GM11168 (cell line): Measurements from ENCODE around the gene TWNK.
"Not testable (repeated sequence)": the region's sequence is repeated elsewhere in the genome, so short reads cannot be mapped to it uniquely, and the experiment has no call there.

Experiments
- in situ Hi-C: fragments of 300-500 bp; cut with MboI; formaldehyde crosslinking; loops from one replicate; pipeline ENCODE4 v1.12.0; 2022; ENCODE audit warnings: low sequenced_read_pairs; ENCODE audit not compliant: unreplicated experiment

TWNK gene

GRCh38 chr10:101027106-101027720 lies 39.9 kb downstream of the TWNK start:
- in situ Hi-C loops = no loop called here

GRCh38 chr10:101028446-101029337 lies 41.3 kb downstream of the TWNK start:
- in situ Hi-C loops = no loop called here

- in situ Hi-C loops = no loop called here
These were observed 42.4 kb downstream of the TWNK start for GRCh38 chr10:101029520-101030295.

- in situ Hi-C loops = no loop called here
These were observed 43.3 kb downstream of the TWNK start for GRCh38 chr10:101030496-101031127.

GRCh38 chr10:101031128-101031795 lies 43.9 kb downstream of the TWNK start, which contains the start of the genes PDZD7 and SFXN3:
TSS of gene PDZD7 (minus strand) at chr10:101031129. CDS start at chr10:101030219, 910 bp downstream.
TSS of gene SFXN3 (plus strand) at chr10:101031234. CDS start at chr10:101034695, 3,461 bp downstream.
- in situ Hi-C loops = no loop called here

GRCh38 chr10:101031796-101032636 lies 44.7 kb downstream of the TWNK start:
- in situ Hi-C loops = no loop called here

- in situ Hi-C loops = no loop called here
These were observed 45.4 kb downstream of the TWNK start for GRCh38 chr10:101032637-101033224.

GRCh38 chr10:101033276-101033675 lies 45.9 kb downstream of the TWNK start:
- in situ Hi-C loops = no loop called here

- in situ Hi-C loops = not testable (repeated sequence)
These were observed 47.1 kb downstream of the TWNK start for GRCh38 chr10:101034404-101034803.

- in situ Hi-C loops = no loop called here
These were observed 48.0 kb downstream of the TWNK start for GRCh38 chr10:101035314-101035713.

GRCh38 chr10:101035916-101036702 lies 48.8 kb downstream of the TWNK start:
- in situ Hi-C loops = no loop called here

- in situ Hi-C loops = no loop called here
These were observed 49.4 kb downstream of the TWNK start for GRCh38 chr10:101036726-101037125.

GRCh38 chr10:101038484-101038883 lies 51.1 kb downstream of the TWNK start:
- in situ Hi-C loops = no loop called here

- in situ Hi-C loops = no loop called here
These were observed 52.7 kb downstream of the TWNK start for GRCh38 chr10:101040061-101040460.

GRCh38 chr10:101040851-101041250 lies 53.5 kb downstream of the TWNK start:
- in situ Hi-C loops = no loop called here

- in situ Hi-C loops = no loop called here
These were observed 54.0 kb downstream of the TWNK start for GRCh38 chr10:101041252-101041761.

GRCh38 chr10:101042118-101042517 lies 54.8 kb downstream of the TWNK start:
- in situ Hi-C loops = no loop called here
